Stomach (tissue), 9 donors: ENCODE measurements around the gene ANKRD17. TPM values are rescaled to one million over a fixed set of nuclear protein-coding genes. Genes with fewer than 3 reads are reported as not detected.

Experiments used
- DNase-seq, 2 donors: peaks; one replicate each; pipeline versions ENCODE4 v3.0.0 to v3.0.0-alpha.2; 2013 to 2019
- H3K27ac ChIP-seq, 5 donors: fragments of 200-600 bp in 4 of 5; sonication (generic) in 4 of 5; one replicate each; pipeline ENCODE4 v1.5.1; 2013 to 2019; ENCODE audit warnings: mild to moderate bottlenecking in 1 of 5, moderate library complexity in 1 of 5
- H3K27me3 ChIP-seq, 3 donors: fragments of 200-600 bp; sonication (generic); one replicate each; pipeline ENCODE4 v1.5.1; 2017 to 2019; ENCODE audit warnings: mixed run types in 1 of 3
- H3K36me3 ChIP-seq, 4 donors: fragments of 200-600 bp; sonication (generic); 1 replicate in 3 of 4; 2 replicates in 1 of 4; pipeline ENCODE4 v1.5.1; 2016 to 2019
- H3K4me1 ChIP-seq, 4 donors: fragments of 200-600 bp; sonication (generic); one replicate each; pipeline ENCODE4 v1.5.1; 2016 to 2019
- H3K4me3 ChIP-seq, 4 donors: fragments of 200-600 bp; sonication (generic) in 3 of 4; one replicate each; pipeline ENCODE4 v1.5.1; 2016 to 2019; ENCODE audit warnings: mild to moderate bottlenecking in 1 of 4
- H3K9me3 ChIP-seq, 4 donors: fragments of 200-600 bp; sonication (generic); one replicate each; pipeline ENCODE4 v1.5.1; 2016 to 2019
- EP300 ChIP-seq: sonication (generic); formaldehyde crosslinking; IDR thresholded peaks from one replicate; pipeline ENCODE4 v1.6.1; 2017; ENCODE audit warnings: antibody characterized with exemption
- POLR2A ChIP-seq, 4 donors: fragments of 450-650 bp; IDR thresholded peaks; one replicate each; pipeline ENCODE4 v1.6.1; 2016; ENCODE audit warnings: antibody characterized with exemption in 4 of 4, control low read depth in 2 of 4, mild to moderate bottlenecking in 1 of 4, moderate library complexity in 1 of 4
- POLR2AphosphoS5 ChIP-seq, 3 donors: sonication (generic); formaldehyde crosslinking; IDR thresholded peaks; one replicate each; pipeline ENCODE4 v1.6.1; 2016; ENCODE audit warnings: antibody characterized with exemption in 3 of 3
- WGBS, 5 donors: extraction: QIAGEN DNeasy Blood & Tissue Kit in 3 of 5; methylation state at CpG; one replicate each; pipeline versions ENCODE4 v1.1.5 to v1.1.7; 2013 to 2018; 5-methylcytosine and 5-hydroxymethylcytosine counted together
- intact Hi-C: fragments of 100-400 bp; cut with DNase I; formaldehyde crosslinking; loops from one replicate; pipeline ENCODE4 v1.15.1; 2023; ENCODE audit warnings: low total_unique reads
- polyA plus RNA-seq, 3 donors: library from polyadenylated mRNA; stranded (reverse); fragments of 200-250 nt; gene quantifications; one replicate each; pipeline ENCODE4 v1.2.3, GENCODE V29; 2013
- total RNA-seq, 5 donors: library from RNA; depleted of rRNA; stranded (reverse); fragments of >200 nt; gene quantifications; one replicate each; pipeline versions ENCODE4 v1.1.0 to v1.2.3, GENCODE V29; 2014 to 2016
- TF ChIP-seq, protein P1 (sequence below), 7 experiments: fragments of 450-650 bp in 4 of 7; fragments of 200-600 bp in 3 of 7; sonication (generic) in 3 of 7; IDR thresholded peaks; one replicate each; pipeline ENCODE4 v1.5.1; 2016 to 2019; ENCODE audit warnings: antibody characterized with exemption in 7 of 7, control low read depth in 2 of 7, mild to moderate bottlenecking in 1 of 7
- donor health status: healthy with polysubstance abuse.
- donor health status: Bipolar disorder and iron deficiency.
- donor health status: healthy.

ANKRD17 gene
- total and polyA plus RNA-seq, 8 donors, result 6.9 to 128 (median 56.8) TPM

- no peaks in the 10 kb centered on the region for H3K9me3 ChIP-seq
- intact Hi-C loops, result no loop called here
- no peaks in the 10 kb centered on the region for H3K4me1 ChIP-seq
- TF ChIP-seq, protein P1, sequence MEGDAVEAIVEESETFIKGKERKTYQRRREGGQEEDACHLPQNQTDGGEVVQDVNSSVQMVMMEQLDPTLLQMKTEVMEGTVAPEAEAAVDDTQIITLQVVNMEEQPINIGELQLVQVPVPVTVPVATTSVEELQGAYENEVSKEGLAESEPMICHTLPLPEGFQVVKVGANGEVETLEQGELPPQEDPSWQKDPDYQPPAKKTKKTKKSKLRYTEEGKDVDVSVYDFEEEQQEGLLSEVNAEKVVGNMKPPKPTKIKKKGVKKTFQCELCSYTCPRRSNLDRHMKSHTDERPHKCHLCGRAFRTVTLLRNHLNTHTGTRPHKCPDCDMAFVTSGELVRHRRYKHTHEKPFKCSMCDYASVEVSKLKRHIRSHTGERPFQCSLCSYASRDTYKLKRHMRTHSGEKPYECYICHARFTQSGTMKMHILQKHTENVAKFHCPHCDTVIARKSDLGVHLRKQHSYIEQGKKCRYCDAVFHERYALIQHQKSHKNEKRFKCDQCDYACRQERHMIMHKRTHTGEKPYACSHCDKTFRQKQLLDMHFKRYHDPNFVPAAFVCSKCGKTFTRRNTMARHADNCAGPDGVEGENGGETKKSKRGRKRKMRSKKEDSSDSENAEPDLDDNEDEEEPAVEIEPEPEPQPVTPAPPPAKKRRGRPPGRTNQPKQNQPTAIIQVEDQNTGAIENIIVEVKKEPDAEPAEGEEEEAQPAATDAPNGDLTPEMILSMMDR (IDR thresholded peaks at IDR 0.05), result no peak
- TF ChIP-seq EP300 (no peak), POLR2AphosphoS5 (IDR thresholded peaks at IDR 0.05) (no peak), POLR2A (IDR thresholded peaks at IDR 0.05) (no peak)
- no peak overlapping the region for H3K27ac ChIP-seq
- H3K4me3 ChIP-seq, result no peak overlapping the region
- no peaks in the 10 kb centered on the region for H3K27me3 ChIP-seq
- WGBS, 5 donors, result 92 to 97% (median 92%) methylated on average over 4 of the region's 4 CpGs
- peaks cover 4 to 99% (median 91%) of the 10 kb centered on the region in 4 donors for H3K36me3 ChIP-seq
- no peak for DNase-seq
These were observed 149.1 kb downstream of the ANKRD17 start for GRCh38 chr4:73109493-73109892.

GRCh38 chr4:73104695-73105094 is 153.9 kb downstream of the ANKRD17 start:
- H3K4me1 ChIP-seq, result peaks cover 0 to 3% (median 0%) of the 10 kb centered on the region in 4 donors
- TF ChIP-seq EP300, result no peak
- TF ChIP-seq POLR2AphosphoS5 (IDR thresholded peaks at IDR 0.05), result no peak
- TF ChIP-seq POLR2A (IDR thresholded peaks at IDR 0.05), result no peak
- TF ChIP-seq, protein P1 (IDR thresholded peaks at IDR 0.05), result no peak
- WGBS, 5 donors, result 82 to 95% (median 90%) methylated on average over 5 of the region's 5 CpGs
- H3K36me3 ChIP-seq, result peaks cover 15 to 90% (median 86%) of the 10 kb centered on the region in 4 donors
- DNase-seq, result no peak
- intact Hi-C loops, result no loop called here
- H3K27me3 ChIP-seq, result no peaks in the 10 kb centered on the region
- H3K9me3 ChIP-seq, result no peaks in the 10 kb centered on the region
- H3K27ac ChIP-seq, result no peak overlapping the region
- H3K4me3 ChIP-seq, result no peak overlapping the region

GRCh38 chr4:73103799-73104503 is 154.6 kb downstream of the ANKRD17 start:
- Histone ChIP-seq H3K9me3 (no peaks in the 10 kb centered on the region), H3K4me1 (peaks cover 0 to 3% (median 0%) of the 10 kb centered on the region in 4 donors), H3K36me3 (peaks cover 19 to 90% (median 86%) of the 10 kb centered on the region in 4 donors), H3K4me3 (no peak overlapping the region), H3K27me3 (no peaks in the 10 kb centered on the region), H3K27ac (no peak overlapping the region)
- TF ChIP-seq EP300, result no peak
- TF ChIP-seq POLR2A (IDR thresholded peaks at IDR 0.05), result no peak
- TF ChIP-seq, protein P1 (IDR thresholded peaks at IDR 0.05), result no peak
- no peak for TF ChIP-seq POLR2AphosphoS5 (IDR thresholded peaks at IDR 0.05)
- 65 to 72% (median 69%) methylated on average over 8 of the region's 8 CpGs for WGBS, 5 donors
- intact Hi-C loops, result no loop called here
- no peak for DNase-seq

GRCh38 chr4:73099143-73099542 is 159.5 kb downstream of the ANKRD17 start:
- Histone ChIP-seq H3K36me3 (peaks cover 30 to 93% (median 87%) of the 10 kb centered on the region in 4 donors), H3K9me3 (no peaks in the 10 kb centered on the region), H3K27me3 (no peaks in the 10 kb centered on the region), H3K4me3 (no peak overlapping the region), H3K4me1 (peaks cover 0 to 3% (median 0%) of the 10 kb centered on the region in 4 donors), H3K27ac (no peak overlapping the region)
- WGBS, 5 donors, result 83 to 96% (median 95%) methylated on average over 7 of the region's 7 CpGs
- DNase-seq, result no peak
- intact Hi-C loops, result no loop called here
- TF ChIP-seq, protein P1 (IDR thresholded peaks at IDR 0.05), result no peak
- TF ChIP-seq EP300, result no peak
